Adrenal gland (tissue), 5 donors: ENCODE results near the gene LILRB5.

ENCODE experiments used
- CTCF ChIP-seq, 6 experiments: fragments of 450-650 bp in 4 of 6; fragments of 200-600 bp in 2 of 6; sonication (generic) in 1 of 6; IDR thresholded peaks; 1 replicate in 5 of 6; 2 replicates in 1 of 6; pipeline versions ENCODE4 v1.5.1 to v1.8.0; 2016 to 2021; ENCODE audit warnings: antibody characterized with exemption in 6 of 6, mild to moderate bottlenecking in 2 of 6, moderate library complexity in 1 of 6
- POLR2A ChIP-seq, 2 donors: fragments of 450-650 bp; IDR thresholded peaks; one replicate each; pipeline ENCODE4 v1.6.1; 2017; ENCODE audit warnings: antibody characterized with exemption in 2 of 2, mild to moderate bottlenecking in 2 of 2, moderate library complexity in 1 of 2
- donor health status: DM: no; HTN: no; CAD: no.

GRCh38 chr19:54256250-54257115, 590 bp downstream of the LILRB5 start:
- TF ChIP-seq CTCF (IDR thresholded peaks at IDR 0.05): no peak
- no peak for TF ChIP-seq POLR2A (IDR thresholded peaks at IDR 0.05)
